Neural cell (in vitro differentiated cells): ENCODE results near the gene RAB3IL1.

ENCODE experiments used
- EP300 ChIP-seq: fragments of 450-650 bp; conservative IDR thresholded peaks from 2 replicates; pipeline ENCODE4 v1.6.1; 2014; ENCODE audit warnings: antibody characterized with exemption, mild to moderate bottlenecking, moderate library complexity; ENCODE audit not compliant: poor library complexity, severe bottlenecking
- EZH2 ChIP-seq: fragments of 200-600, 300-800 bp; shearing (Covaris generic), sonication (generic); IDR thresholded peaks from 2 replicates; pipeline ENCODE4 v1.6.1; 2014; ENCODE audit warnings: antibody characterized with exemption, low read length, borderline replicate concordance, mild to moderate bottlenecking; ENCODE audit not compliant: insufficient read depth, poor library complexity, severe bottlenecking
- MXI1 ChIP-seq: fragments of 450-650 bp; conservative IDR thresholded peaks from 2 replicates; pipeline ENCODE4 v1.6.1; 2014; ENCODE audit warnings: antibody characterized with exemption, mild to moderate bottlenecking; ENCODE audit not compliant: poor library complexity, severe bottlenecking
- POLR2AphosphoS5 ChIP-seq: IDR thresholded peaks from 2 replicates; pipeline ENCODE4 v1.6.1; 2012
- RAD21 ChIP-seq: fragments of 450-650 bp; conservative IDR thresholded peaks from 2 replicates; pipeline ENCODE4 v1.6.1; 2014; ENCODE audit warnings: antibody characterized with exemption, mild to moderate bottlenecking, moderate library complexity
- REST ChIP-seq: IDR thresholded peaks from 2 replicates; pipeline ENCODE4 v1.6.1; 2012; ENCODE audit warnings: borderline replicate concordance
- SMC3 ChIP-seq: fragments of 450-650 bp; conservative IDR thresholded peaks from 2 replicates; pipeline ENCODE4 v1.6.1; 2014; ENCODE audit warnings: antibody characterized with exemption, mild to moderate bottlenecking, moderate library complexity; ENCODE audit not compliant: poor library complexity
- TF ChIP-seq, protein P1 (sequence below): fragments of 450-650 bp; IDR thresholded peaks from 2 replicates; pipeline ENCODE4 v1.5.1; 2014; ENCODE audit warnings: antibody characterized with exemption, mild to moderate bottlenecking, moderate library complexity; ENCODE audit not compliant: poor library complexity, severe bottlenecking

- TF ChIP-seq, protein P1, sequence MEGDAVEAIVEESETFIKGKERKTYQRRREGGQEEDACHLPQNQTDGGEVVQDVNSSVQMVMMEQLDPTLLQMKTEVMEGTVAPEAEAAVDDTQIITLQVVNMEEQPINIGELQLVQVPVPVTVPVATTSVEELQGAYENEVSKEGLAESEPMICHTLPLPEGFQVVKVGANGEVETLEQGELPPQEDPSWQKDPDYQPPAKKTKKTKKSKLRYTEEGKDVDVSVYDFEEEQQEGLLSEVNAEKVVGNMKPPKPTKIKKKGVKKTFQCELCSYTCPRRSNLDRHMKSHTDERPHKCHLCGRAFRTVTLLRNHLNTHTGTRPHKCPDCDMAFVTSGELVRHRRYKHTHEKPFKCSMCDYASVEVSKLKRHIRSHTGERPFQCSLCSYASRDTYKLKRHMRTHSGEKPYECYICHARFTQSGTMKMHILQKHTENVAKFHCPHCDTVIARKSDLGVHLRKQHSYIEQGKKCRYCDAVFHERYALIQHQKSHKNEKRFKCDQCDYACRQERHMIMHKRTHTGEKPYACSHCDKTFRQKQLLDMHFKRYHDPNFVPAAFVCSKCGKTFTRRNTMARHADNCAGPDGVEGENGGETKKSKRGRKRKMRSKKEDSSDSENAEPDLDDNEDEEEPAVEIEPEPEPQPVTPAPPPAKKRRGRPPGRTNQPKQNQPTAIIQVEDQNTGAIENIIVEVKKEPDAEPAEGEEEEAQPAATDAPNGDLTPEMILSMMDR = no peak
- TF ChIP-seq RAD21 (no peak), POLR2AphosphoS5 (no peak), MXI1 (no peak), SMC3 (no peak), EZH2 (no peak), EP300 (no peak), REST (no peak)
These were observed 20.5 kb downstream of the RAB3IL1 start for GRCh38 chr11:61896665-61897386.
